Esophagus squamous epithelium (tissue), 5 donors: ENCODE data around the gene DNAAF3. TPM values are rescaled to one million over a fixed set of nuclear protein-coding genes. Genes with fewer than 3 reads are reported as not detected.

Experiments
- DNase-seq: peaks from one replicate; lab custom pipeline; 2025; lab: John Stamatoyannopoulos, UW
- H3K27ac ChIP-seq, 4 donors: fragments of 200-600 bp; sonication (generic); one replicate each; pipeline ENCODE4 v1.5.1; 2016 to 2019; ENCODE audit warnings: mild to moderate bottlenecking in 1 of 4
- H3K27me3 ChIP-seq, 4 donors: fragments of 200-600 bp; sonication (generic); 1 replicate in 3 of 4; 2 replicates in 1 of 4; pipeline versions ENCODE4 v1.5.1 to v1.6.0; 2017 to 2021; ENCODE audit warnings: antibody characterized with exemption in 1 of 4
- H3K36me3 ChIP-seq, 3 donors: fragments of 200-600 bp; sonication (generic); one replicate each; pipeline ENCODE4 v1.5.1; 2016 to 2019
- H3K4me1 ChIP-seq, 3 donors: fragments of 200-600 bp; sonication (generic); one replicate each; pipeline ENCODE4 v1.5.1; 2017 to 2019
- H3K4me3 ChIP-seq, 4 donors: fragments of 200-600 bp; sonication (generic); 1 replicate in 3 of 4; 2 replicates in 1 of 4; pipeline ENCODE4 v1.5.1; 2016 to 2019; ENCODE audit warnings: mild to moderate bottlenecking in 2 of 4, moderate library complexity in 1 of 4
- H3K9me3 ChIP-seq, 3 donors: fragments of 200-600 bp; sonication (generic); one replicate each; pipeline ENCODE4 v1.5.1; 2016 to 2019
- CTCF ChIP-seq, 6 experiments: fragments of 450-650 bp in 4 of 6; fragments of 200-600 bp in 2 of 6; sonication (generic) in 2 of 6; IDR thresholded peaks; one replicate each; pipeline ENCODE4 v1.5.1; 2016 to 2019; ENCODE audit warnings: antibody characterized with exemption in 6 of 6, mild to moderate bottlenecking in 4 of 6, moderate library complexity in 4 of 6
- POLR2A ChIP-seq, 4 donors: fragments of 450-650 bp; IDR thresholded peaks; one replicate each; pipeline ENCODE4 v1.6.1; 2017; ENCODE audit warnings: antibody characterized with exemption in 4 of 4, mild to moderate bottlenecking in 4 of 4, moderate library complexity in 3 of 4
- WGBS, 2 donors: methylation state at CpG; one replicate each; pipeline ENCODE4 v1.1.5; 2018; 5-methylcytosine and 5-hydroxymethylcytosine counted together
- intact Hi-C: fragments of 100-400 bp; cut with DNase I; formaldehyde crosslinking; loops from one replicate; pipeline ENCODE4 v1.15.0; 2022
- total RNA-seq, 4 donors: library from RNA; depleted of rRNA; stranded (reverse); fragments of >200 nt; gene quantifications; one replicate each; pipeline ENCODE4 v1.1.0, GENCODE V29; 2016
- donor health status: DM: yes; HTN: yes; CAD: no.

Gene DNAAF3
- total RNA-seq, 4 donors from 2014 or later = 0.53 to 2.8 (median 1.4) TPM

- intact Hi-C loops = no loop called here
- Histone ChIP-seq H3K9me3 (no peaks in the 10 kb centered on the region), H3K4me3 (no peak overlapping the region), H3K27ac (no peak overlapping the region), H3K4me1 (no peaks in the 10 kb centered on the region), H3K27me3 (peaks cover 0 to 36% (median 0%) of the 10 kb centered on the region in 4 donors), H3K36me3 (no peaks in the 10 kb centered on the region)
- no peak for DNase-seq
- no peak for TF ChIP-seq POLR2A (IDR thresholded peaks at IDR 0.05)
- no peak for TF ChIP-seq CTCF (IDR thresholded peaks at IDR 0.05)
- WGBS, 2 donors = 42 to 56% methylated on average over 4 of the region's 4 CpGs
Measured at GRCh38 chr19:55197528-55197927, 31.1 kb upstream of the DNAAF3 start.

- H3K27ac ChIP-seq = no peak overlapping the region
- TF ChIP-seq POLR2A (IDR thresholded peaks at IDR 0.05) (no peak), CTCF (IDR thresholded peaks at IDR 0.05) (no peak)
- H3K9me3 ChIP-seq = no peaks in the 10 kb centered on the region
- no peaks in the 10 kb centered on the region for H3K36me3 ChIP-seq
- WGBS, 2 donors = 88 to 89% methylated on average over 9 to 10 of the region's 10 CpGs
- H3K4me1 ChIP-seq = no peaks in the 10 kb centered on the region
- H3K4me3 ChIP-seq = no peak overlapping the region
- intact Hi-C loops = no loop called here
- DNase-seq = no peak
- H3K27me3 ChIP-seq = peaks cover 0 to 39% (median 0%) of the 10 kb centered on the region in 4 donors
Measured at GRCh38 chr19:55196803-55197202, 30.4 kb upstream of the DNAAF3 start.

GRCh38 chr19:55193481-55193880, 27.1 kb upstream of the DNAAF3 start:
- TF ChIP-seq CTCF (IDR thresholded peaks at IDR 0.05) = no peak
- no peak for TF ChIP-seq POLR2A (IDR thresholded peaks at IDR 0.05)
- WGBS, 2 donors = 83 to 84% methylated on average over 6 to 12 of the region's 12 CpGs
- no peaks in the 10 kb centered on the region for H3K36me3 ChIP-seq
- H3K27me3 ChIP-seq = peaks cover 0 to 24% (median 0%) of the 10 kb centered on the region in 4 donors
- no peak overlapping the region for H3K27ac ChIP-seq
- peaks cover 0 to 16% (median 3%) of the 10 kb centered on the region in 3 donors for H3K4me1 ChIP-seq
- intact Hi-C loops = no loop called here
- DNase-seq = no peak
- H3K4me3 ChIP-seq = no peak overlapping the region
- no peaks in the 10 kb centered on the region for H3K9me3 ChIP-seq

- TF ChIP-seq POLR2A (IDR thresholded peaks at IDR 0.05) = peak in 1 of 4 donors; percentile 9
- TF ChIP-seq CTCF (IDR thresholded peaks at IDR 0.05) = no peak
- intact Hi-C loops = no loop called here
- no peaks in the 10 kb centered on the region for H3K36me3 ChIP-seq
- H3K9me3 ChIP-seq = no peaks in the 10 kb centered on the region
- H3K27ac ChIP-seq = peak overlapping the region; percentile 73 to 88 (median 76)
- H3K4me3 ChIP-seq = no peak overlapping the region
- H3K27me3 ChIP-seq = peaks cover 0 to 42% (median 0%) of the 10 kb centered on the region in 4 donors
- H3K4me1 ChIP-seq = peaks cover 0 to 18% (median 3%) of the 10 kb centered on the region in 3 donors
- WGBS, 2 donors = 28 to 46% methylated on average over 11 to 14 of the region's 15 CpGs
- DNase-seq = no peak
Measured at GRCh38 chr19:55189403-55189835, 23.0 kb upstream of the DNAAF3 start.

GRCh38 chr19:55188625-55189024, 22.2 kb upstream of the DNAAF3 start:
- DNase-seq = no peak
- WGBS, 2 donors = 33 to 39% methylated on average over 8 of the region's 8 CpGs
- H3K4me1 ChIP-seq = peaks cover 0 to 18% (median 3%) of the 10 kb centered on the region in 3 donors
- H3K27me3 ChIP-seq = peaks cover 0 to 49% (median 0%) of the 10 kb centered on the region in 4 donors
- H3K4me3 ChIP-seq = peak overlapping the region in 1 of 4 donors; percentile 7
- no peaks in the 10 kb centered on the region for H3K9me3 ChIP-seq
- intact Hi-C loops = no loop called here
- H3K36me3 ChIP-seq = no peaks in the 10 kb centered on the region
- TF ChIP-seq CTCF (IDR thresholded peaks at IDR 0.05) (no peak), POLR2A (IDR thresholded peaks at IDR 0.05) (no peak)
- peak overlapping the region; percentile 73 to 88 (median 76) for H3K27ac ChIP-seq
